ELF-1 (cell line): ENCODE data around the gene TMEM231.
"Not testable (repeated sequence)": the region's sequence is repeated elsewhere in the genome, so short reads cannot be mapped to it uniquely, and the experiment has no call there.

Experiments used
- DNase-seq: peaks from one replicate; pipeline ENCODE4 v3.0.0-alpha.2; 2016; ENCODE audit warnings: low read depth, low spot score

Gene TMEM231

DNA sequence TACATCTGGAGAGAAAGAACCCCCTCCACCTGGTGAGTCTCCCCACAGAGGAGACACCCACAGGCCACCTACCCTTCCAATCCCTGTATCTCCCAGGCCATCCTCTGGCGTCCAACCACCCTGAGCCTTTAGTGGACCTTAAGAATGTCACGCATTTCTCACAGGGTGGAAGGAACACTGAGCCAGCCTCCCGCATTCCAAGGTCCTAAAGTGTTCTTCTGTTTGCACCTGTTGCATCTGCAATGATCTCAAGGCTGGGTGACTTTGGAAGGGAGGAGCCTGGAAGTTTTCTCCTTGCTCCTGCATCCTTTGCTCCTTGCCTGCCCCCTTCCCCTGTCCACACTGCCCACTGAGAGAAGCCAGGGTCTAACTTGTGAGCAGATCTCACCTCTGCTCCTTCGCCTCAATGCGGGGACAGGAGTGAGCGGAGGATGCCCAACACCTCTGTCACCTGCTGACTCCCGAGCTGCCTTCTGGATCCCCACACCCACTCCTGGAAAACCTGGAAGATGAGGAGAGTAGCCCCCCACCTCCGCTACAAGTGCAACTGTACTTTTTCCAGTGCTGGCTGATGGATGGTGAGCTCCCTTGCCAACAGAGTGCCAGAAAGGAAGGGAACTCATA is 23.8 kb downstream of the TMEM231 start:
- DNase-seq: no peak

DNA sequence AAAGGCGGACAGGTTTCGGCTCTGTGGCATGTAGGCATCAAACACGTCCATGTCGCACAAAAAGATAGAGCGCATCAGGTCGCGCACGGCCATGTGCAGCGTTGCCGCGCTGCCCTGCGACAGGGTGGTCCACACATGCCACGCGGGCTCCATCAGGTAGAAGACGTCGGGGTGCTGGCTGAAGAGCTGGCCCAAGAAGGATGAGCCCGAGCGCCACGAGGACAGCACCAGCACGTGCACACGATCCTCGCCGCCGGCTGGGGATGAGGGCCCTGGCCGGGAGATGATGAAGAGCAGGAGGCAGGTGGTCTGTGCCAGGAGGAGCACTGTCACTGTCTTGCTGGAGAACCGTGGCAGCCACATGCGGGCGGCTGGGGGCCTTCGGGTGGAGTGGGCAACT is 26.1 kb downstream of the TMEM231 start:
- no peak for DNase-seq

DNA sequence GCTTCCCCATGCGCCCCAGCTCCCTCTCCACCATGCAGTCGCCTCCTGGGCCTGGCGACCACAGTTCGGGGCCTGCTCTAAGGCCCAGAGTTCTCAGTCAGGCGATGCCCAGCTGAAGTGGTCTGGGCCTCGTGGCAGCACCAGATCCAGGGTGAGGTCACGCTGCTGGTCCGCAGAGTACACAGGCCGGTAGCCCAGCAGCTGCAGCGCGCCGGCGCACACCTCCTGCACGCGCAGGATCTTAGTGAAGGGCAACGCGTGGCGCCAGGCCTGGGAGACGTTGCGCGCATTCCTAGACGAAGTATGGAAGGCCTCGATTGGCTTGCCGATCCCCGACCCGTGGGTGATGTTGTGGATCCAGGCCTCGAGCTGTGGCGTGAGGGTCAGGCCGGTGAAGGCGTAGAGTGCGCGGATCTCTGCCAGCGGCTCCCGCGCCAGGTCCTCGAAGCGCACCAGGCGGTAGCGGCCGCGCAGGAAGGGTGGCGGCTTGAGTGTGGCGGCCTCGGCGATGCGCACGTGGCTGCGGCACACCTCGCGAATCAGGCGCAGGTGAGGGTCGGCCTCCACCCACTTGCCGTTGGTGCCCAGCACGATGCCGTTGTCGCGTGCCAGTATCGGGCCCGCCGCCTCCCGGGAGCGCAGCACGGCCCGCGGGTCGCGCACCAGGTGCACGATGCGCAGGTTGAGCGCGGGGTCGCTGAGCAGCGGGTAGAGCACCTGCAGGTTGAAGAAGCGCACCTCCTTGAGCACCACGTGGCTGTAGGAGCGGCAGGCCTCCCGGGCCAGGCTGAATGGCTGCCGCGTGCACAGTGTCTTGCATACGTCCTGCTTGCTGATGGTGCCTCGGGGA is 26.8 kb downstream of the TMEM231 start:
- DNase-seq: no peak

DNA sequence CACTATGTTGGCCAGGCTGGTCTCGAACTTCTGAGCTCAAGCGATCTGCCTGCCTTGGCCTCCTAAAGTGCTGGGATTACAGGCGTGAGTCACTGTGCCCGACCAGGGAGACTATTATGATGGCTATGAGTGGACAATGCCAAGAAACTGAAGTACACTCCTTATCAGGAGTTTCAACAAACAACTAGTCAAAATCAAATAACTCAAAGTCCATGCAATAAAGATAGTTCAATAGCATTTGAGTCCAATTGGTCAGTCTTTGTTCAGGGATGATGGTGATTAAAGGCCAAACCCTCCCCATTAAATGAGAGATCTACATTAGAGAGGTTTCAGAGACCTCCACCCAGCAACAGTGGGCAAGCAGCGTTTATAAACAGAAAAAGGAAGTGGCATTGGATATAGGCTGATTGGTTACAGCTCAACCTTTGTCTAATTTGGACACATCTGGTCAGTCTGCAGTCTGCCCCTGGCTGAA is 28.2 kb downstream of the TMEM231 start:
- DNase-seq: no peak

DNA sequence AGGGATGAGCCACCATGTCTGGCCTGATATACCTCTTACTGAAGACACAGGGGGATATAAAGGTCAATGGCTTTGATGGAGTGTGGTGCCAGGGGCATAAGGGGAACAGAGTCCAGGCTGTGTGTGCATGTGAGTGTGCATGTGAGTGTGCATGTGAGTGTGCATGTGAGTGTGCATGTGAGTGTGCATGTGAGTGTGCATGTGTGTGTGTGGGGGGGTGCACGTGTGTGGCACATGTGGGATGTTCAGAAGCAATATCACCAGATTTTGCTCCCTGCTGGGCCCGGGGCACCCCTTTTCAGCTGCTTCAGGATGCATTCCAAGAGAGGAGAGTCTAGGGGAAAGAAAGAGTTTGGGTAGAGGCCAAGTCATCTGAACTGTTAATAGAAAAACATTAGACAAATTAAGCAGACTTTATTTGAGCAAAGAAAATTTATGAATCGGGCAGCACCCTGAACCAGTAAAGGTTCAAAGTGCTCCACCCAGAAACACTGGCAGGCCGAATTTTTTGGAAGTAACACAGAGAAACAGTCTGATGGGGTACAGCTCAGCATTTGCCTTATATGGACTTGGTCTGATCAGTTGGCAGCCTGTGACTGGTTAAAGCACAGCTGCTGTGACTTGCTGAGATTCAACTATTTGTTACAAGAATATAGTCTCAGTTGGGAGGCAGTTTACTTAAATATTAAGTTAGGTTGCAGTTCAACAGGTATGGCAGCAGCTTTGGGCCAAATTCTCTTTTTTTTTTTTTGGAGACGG is 29.8 kb downstream of the TMEM231 start:
- no peak for DNase-seq

DNA sequence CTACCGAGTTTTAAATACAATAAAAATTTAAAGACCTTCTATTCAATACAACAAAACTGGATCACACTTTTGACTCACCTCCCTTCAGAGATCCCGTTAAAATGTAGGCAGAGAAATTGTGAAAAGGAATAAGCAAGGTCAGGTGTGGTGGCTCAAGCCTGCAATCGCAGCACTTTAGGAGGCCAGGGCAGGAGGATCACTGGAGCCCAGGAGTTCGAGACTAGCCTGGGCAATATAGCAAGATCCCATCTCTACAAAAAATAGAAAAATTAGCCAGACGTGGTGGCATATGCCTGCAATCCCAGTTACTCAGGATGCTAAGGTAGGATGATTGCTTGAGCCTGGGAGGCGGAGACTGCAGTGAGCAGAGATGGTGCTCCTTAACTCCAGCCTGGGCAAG is 36.9 kb downstream of the TMEM231 start:
- no peak for DNase-seq

DNA sequence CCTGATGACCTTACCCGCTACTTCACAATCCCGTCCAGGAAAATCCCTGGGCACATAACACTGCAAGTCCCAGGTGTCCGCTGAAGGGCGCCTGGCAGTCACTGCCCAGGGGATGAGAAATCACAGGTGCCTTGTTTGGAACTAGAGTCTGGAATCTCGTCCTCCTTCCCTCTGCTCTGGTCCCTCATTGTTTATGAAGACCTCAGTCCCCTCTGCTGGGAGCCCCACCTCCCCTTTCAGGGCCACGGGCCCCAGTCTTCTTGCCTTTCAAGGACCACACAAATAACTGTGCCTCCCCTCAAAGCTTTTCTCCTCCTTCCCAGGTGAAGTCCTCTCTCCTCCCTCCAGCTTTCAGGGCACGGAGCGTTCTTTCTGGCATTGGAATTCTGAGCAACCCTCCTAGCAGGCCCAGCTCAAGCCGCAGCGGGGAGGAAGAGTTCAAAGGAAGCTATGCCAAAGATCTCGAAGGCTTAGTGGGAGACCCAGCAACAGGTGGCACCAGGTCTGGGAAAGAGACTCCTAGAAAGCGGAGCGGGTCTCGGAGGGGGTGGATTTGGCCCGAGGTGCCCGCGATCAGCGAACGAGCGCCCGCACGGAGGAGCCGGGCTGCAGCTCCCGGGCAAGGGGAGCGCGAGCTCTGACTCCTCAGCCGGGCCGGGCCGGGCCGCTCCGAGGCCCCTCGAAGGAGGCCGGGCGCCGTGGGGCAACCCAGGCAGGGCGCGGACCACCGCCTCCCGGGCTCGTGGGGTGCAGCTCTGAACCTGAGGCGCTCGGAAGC is 39.7 kb downstream of the TMEM231 start:
- peak; percentile 47 for DNase-seq

DNA sequence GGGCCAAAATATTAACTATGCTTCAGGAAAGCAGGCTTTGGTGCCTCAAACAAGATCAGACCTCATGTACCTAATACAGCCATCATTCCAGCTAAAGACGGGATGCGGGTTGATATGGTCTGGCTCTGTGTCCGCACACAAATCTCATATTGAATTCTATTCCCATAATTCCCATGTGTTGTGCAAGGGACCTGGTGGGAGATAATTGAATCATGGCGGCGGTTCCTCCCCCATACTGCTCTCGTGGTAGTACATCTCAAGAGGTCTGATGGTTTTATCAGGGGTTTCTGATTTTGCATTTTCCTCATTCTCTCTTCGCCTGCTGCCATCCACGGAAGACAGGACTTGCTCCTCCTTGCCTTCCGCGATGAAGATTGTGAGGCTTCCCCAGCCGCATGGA is 41.8 kb downstream of the TMEM231 start:
- DNase-seq: no peak

DNA sequence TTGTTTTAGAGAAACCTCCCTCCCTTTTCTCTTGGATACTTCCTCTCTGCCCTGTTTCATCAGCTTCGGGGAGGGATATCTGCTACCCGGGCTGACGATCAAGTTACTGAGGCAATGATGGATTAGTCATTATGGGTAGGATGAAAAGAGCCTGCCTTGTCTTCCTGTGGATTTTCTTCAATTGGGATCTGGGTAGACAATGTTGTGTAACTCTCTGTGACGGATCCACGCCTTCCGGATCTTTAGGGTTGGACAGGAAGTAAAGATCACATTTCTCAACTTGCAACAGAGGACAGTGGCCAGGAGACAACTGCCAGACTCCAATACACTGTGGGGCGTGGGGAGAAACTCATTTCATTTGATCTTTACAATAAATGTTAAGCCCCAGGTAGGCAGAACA is 49.5 kb downstream of the TMEM231 start:
- no peak for DNase-seq

DNA sequence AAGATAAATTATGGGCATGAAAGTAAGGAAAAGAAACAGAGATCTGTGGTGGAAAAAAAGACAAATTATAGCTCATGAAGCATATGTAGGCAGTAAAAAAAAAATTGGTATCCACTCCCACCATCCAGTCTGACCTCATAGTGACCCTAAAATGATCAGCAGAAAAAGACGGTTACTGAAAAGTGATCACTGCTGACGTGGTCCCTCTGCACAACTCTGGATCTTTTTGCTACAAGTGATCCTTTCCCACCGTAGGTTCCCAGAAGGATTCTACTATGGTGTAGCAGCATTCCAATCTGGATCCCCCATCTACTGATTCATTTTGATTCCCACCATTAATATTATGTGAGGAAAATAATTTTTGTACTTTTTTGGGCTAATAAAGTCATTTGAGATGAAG is 49.9 kb downstream of the TMEM231 start:
- DNase-seq: no peak

DNA sequence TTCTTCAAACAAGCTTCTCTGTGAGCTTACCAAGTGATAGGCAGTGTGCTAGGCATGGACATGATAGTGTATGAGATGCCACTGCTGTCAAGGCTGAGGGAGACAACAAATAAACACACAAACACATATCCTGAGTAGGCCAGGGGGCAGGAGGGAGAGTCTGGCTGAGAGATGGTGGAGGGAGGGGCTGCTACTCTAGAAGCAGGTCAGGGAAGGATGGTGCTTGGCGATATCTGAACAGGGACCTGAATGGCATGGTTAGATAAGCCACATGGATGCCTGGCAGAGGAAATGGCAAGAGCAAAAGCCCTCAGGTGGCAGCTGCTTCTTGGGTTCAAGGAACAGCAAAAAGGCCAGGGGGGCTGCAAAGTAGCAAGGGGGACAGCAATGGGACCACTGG is 52.3 kb downstream of the TMEM231 start:
- no peak for DNase-seq

DNA sequence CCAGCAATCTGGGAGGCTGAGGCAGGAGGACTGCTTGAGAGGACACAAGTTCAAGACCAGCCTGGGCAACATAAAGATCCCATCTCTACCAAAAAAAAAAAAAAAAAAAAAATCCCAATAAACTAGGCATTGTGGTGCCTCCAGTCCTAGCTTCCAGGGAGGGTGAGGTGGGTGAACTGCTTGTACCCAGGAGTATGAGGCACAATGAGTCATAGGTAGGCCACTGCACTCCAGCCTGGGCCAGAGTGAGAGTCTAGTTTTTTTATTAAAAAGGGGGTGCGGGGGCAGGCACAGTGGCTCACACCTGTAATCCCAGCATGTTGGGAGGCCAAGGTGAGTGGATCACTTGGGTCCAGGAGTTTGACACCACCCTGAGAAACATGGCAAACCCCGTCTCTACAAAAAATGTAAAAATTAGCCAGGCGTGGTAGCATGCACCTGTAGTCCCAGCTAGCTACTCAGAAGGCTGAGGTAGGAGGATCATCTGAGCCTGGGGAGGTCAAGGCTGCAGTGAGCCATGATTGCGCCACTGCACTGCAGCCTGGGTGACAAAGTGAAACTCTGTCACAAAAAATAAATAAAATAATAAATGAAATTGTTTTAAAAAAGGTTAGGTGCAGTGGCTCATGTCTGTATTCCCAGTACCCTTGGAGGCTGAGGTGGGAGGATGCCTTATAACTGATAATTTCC is 53.0 kb downstream of the TMEM231 start:
- no peak for DNase-seq

DNA sequence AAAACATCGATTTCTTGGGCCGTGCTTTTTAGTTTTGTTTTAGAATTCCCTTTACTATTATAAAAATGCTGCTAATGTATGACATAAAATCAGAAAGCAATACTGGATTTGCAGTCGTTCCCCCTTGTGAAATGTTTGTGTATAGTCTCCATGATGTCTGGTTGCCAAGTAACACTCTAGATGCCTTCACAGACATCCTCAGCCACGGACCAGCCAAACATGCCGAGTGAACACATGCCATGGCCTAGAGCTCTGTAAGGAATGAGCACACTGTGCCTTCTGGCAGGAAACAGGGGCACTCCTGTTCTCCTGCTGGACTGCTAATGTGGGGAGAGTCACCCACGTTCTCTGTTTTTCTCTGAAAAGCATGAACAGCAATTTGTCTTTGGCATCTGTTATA is 54.2 kb downstream of the TMEM231 start:
- DNase-seq: not testable (repeated sequence)

DNA sequence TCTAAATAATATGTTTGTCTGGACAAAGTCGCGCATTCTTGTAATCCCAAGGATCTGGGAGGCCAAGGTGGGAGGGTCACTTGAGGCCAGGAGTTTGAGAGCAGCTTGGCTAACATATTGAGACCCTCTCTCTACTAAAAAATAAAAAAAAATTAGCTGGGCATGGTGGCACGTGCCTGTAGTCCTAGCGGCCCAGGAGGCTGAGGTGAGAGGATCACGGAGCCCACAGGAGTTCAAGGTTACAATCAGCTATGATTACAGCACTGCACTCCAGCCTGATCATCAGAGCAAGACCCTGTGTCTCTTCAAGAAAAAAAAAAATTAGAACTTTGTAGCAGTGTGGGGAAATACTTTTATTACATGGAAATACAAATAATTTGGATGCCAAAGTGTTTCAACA is 54.7 kb downstream of the TMEM231 start:
- DNase-seq: no peak

DNA sequence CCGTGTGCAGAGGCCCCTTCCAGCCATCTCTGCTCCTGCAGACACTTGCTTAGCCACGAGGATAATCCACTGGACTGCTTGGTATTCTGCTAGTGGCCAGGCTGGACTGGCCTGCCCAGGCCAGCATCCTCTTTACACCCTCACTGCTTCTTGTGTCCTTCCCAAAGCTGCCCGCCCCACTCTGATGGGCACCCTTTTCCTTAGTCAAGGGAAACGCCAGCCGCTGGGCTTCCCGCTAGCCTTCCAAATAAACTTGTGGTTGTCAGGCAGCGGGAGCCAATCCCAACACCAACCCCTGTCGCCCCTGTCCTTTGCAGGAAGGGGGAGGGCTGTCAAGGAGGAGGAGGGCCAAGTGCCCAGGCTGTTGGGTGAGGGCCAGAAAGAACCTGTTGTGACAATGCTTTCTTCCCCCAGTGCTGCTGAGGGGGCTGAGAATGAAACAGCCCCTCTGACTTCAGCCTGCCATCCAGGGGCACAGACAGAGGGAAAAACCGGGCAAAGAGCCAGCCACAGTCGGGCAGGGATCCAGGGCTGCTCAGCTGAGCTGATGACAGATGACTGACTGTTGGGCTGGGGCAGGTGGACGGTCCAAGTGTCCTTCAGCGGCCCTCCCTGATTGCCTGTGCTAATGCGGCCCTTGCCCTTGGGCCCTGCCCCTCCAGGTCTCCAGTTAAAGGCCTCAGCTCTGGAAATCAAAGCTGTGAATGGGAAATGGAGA is 57.3 kb downstream of the TMEM231 start:
- not testable (repeated sequence) for DNase-seq

DNA sequence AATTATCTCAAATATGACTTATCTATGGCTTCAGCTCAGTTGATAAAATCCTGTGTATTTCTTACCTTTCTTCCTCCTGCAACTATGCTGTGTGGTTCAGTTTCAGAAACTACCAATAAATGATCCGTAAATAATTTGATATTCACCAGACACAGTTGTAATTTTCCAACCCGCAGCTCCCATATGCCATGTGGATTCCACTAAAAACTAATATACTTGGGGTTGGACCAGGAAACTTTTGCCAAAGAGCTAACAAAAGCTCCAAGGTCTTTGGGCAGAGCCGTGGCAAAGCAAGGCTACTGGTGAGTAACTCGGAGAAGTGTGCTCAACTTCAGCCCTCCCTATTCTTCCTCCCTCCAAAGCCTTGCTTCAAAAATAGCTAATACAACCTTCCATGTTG is 58.5 kb downstream of the TMEM231 start:
- DNase-seq: no peak

DNA sequence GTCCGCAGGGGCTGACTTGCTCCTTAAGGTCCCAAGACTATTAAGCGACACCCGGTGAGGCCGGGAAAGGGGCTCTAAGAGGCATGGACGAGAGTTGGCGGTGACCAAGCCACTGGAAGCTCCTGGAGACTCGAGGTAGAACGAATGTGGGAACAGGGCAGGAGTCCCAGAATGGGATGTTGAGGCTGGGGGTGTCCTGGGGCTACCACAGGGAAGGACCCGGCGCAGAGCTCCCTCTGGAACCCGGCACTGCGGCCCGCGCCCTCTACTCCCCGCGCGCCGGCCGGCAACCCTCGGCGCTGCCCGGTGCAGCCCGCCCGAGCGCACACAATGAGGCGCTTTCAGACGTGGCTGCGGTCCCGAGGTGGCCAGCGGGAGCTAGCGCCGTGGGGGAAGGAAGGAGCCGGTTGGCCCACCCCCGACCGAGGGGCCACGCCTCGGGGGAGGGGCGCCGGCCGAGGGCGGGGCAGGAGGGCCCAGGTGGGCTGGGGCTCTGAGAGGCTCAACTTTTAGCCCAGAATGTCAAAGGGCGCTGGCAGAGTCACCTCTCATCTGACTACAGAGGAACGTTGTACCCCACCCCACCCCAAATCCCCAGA is 60.9 kb downstream of the TMEM231 start, which contains the start of gene CHST6:
Gene CHST6, minus strand, starts transcription at position 366 of the 599 bp plus-strand sequence. CDS start 15,613 bp downstream, outside the sequence.
- DNase-seq: peak; percentile 81

DNA sequence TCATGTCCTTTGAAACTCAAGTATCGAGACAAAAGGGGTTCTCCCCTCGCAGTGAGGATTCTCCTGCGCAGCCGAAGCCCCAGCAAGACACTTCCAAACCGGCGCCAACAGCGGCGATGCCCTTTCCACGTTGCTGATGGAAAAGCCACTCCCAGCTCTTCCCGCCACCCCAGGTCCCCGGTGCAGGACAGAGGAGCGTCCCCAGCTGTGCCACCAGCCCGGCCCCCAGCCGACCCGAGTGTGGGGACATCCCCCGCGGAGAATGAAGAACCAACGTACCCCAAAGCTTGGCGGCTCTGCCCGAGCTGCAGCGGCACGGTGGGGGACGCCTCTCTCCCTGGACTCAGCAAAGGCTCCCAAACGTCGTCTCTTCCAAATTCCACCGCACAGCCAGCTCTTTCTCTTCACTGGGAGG is 61.4 kb downstream of the TMEM231 start:
- peak; percentile 55 for DNase-seq

DNA sequence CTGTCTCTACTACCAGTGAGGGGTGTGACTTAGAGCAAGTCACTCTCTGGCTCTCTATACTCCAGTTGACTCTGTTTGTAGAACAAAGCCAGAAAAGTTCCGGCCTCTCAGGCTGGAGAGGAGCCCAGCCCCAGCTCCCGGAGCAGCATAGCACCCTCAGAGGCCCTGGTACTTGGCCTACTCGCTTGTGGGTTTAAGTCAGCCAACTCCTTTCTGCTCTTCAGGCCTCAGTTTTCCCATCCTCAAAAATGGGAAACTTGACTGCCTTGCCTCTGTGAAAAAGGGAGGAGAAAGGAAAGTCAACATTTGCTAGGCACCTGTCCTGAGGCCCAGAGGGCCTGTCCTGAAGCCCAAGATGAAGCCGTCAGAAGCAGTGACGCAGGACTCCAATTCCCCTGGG is 61.9 kb downstream of the TMEM231 start:
- DNase-seq: peak; percentile 49

DNA sequence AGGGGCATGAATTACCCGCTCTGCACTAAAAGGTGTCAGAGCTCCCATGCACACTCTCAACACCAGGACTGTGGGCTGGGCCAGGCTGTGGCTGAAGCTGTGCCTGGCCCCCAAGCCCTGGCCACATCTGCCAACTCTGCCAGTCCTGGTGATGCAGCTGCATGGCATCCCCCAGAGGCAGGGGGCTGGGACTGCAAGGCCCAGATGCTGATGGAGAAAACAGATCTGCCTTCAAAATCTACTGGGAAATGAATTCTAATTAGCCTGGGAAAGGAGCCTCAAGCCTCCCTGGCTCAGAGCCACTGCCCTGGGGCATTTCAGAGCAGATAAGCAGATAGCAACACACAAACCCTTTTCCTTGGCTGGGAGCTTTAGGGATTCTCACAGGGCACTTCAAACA is 64.2 kb downstream of the TMEM231 start:
- DNase-seq: peak; percentile 93
